T-helper 1 cell treated with Interleukin-12 subunit alpha and Interleukin-12 subunit beta and Interleukin-4 antibody, amounts not matched to agents 30 ng/mL and 1 ng/mL, for 36 hours (primary cell): ENCODE data around the gene MINDY4. TPM values are rescaled to one million over a fixed set of nuclear protein-coding genes. Genes with fewer than 3 reads are reported as not detected.
"Not testable (repeated sequence)": the region's sequence is repeated elsewhere in the genome, so short reads cannot be mapped to it uniquely, and the experiment has no call there.

Source experiments
- intact Hi-C: fragments of 100-400 bp; cut with micrococcal nuclease; formaldehyde crosslinking; loops from one replicate; pipeline ENCODE4 v1.15.1; 2024
- total RNA-seq: library from RNA; stranded (reverse); gene quantifications from 2 replicates; pipeline ENCODE4 v1.2.3, GENCODE V29; 2022

MINDY4 gene
- total RNA-seq, 1 donor from 2014 or later: 0.78 TPM

DNA sequence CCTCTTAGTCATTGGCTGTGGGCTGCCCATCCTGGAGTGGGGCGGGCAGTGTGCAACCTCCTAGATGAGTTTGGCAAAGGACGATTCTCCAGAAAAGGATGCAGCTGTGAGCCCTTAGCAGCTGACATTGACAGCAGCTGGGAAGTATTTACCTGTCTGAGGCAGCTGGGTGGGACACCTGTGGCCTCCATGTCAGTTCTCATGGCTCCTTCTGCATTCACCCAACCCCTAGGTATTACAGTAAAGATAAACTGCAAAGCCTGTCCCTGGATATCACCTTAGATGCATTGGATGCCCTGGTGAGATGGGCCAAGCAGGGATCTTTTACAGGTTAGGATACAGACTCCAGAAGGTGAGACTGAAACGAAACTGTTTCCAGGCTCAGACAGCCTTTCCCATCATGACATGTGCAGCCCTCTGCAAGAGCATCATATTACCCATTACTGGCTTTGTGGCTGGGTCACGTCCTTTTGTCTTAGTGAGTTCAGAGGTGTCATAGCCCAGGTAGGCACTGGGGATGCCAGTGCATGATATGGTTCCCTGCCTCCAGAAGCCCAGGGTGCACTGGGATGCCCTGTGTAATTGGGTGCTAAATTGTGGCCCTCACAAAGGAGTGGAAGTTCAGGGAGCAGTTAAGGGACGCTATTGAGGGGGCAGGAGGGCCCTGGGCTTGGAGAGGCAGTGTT is 28.9 kb downstream of the MINDY4 start:
- intact Hi-C loops: loop anchor here (1.0 to 2.0 kb wide), 5 partner anchors 108 to 689 kb away; no protein-coding TSS in a partner anchor

DNA sequence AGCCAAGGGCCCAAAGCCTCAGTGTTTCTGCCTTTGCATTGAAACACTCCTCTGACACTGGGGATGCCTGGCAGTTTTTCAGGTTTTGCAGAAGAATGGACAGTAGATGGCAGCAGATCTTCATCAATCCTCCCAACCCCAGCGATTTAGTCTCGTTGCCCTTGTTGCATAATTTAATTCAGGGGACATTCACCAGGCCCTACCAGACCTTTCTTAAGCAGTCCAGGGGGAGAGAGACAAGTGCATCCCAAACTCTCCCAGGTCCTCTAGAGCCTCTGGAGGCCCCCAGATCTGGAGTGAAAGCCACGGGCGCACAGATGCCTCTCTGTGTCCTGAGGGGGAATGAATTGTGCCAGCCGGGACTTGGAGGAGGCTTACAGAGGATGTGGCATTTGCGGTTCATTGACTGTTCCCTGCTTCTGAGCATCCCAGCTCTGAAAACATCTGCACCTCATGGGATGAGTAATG is 29.6 kb downstream of the MINDY4 start:
- intact Hi-C loops: loop anchor here (1.0 to 2.0 kb wide), 5 partner anchors 107 to 688 kb away; no protein-coding TSS in a partner anchor

DNA sequence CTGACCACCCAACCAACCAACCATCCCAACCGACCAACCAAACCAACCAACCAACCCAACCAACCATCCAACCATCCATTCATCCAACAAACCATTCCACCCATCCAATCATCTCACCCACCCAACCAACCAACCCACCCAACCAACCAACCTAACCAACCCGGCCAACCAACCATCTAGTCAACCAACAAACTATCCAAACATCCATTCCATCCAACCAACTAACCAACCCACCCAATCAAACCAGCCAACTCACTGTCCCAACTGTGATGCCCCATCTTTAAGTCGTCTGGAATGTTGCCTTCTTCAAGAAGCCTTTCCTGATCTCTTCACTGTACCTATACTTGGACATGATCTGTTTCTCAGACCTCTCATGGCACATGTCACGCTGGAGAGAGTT is 31.6 kb downstream of the MINDY4 start:
- intact Hi-C loops: no loop called here

DNA sequence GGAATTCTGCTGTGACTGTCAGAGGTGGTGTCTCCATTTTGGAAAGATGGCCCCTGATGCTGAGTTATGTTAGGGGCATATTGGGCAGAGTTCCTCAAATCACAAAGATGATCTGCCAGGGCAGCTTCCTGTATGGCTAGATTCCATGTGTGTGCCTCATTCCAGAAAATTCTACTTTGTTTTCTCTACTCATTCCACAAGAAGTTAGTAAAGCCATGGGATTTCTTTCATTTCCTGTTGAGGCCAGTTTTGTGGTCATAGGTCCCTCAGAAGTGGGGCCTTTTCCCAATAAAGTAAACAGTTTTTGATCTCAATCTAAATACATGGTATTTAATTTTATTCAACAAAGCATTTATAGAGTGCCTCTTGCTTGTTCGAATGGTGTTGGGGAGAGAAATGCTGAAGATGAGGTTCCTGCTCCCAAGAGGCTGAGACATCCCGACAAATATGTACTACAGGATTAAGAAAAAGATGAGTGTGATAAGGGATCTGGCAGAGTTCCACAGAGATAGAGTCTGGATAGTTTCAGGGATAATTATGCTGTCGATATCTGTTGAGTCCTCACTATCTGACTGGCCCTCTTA is 33.0 kb downstream of the MINDY4 start:
- intact Hi-C loops: no loop called here

DNA sequence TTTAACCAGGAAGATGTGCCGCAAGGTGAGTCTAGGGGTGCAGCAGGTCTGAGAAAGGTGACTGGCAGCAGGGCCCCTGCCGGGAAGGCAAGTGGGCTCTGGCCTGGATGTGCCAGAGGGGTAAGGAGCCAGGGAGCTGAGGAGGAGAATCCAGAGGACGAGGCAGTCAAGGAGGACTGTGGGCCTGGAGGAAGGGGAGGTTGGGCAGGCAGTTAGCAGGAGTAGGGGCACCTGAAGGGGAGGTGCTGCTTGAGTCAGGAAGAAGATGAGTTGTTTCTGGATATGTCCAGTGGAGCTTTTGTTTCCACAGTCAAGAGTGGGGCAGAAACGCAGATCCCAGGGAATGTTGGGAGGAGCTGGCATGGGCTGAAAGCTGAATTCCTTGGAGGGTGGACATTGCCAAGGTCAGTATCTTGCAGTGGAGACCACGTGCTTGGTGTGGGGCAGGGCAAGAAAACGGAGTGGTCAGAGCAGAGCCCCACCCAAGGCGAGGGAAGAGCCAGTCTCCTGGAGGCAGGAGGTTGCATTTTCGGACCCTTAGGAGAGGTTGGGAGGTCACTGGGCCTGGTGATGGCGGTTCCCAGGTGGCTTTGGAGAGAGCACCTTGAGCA is 34.0 kb downstream of the MINDY4 start:
- intact Hi-C loops: no loop called here

DNA sequence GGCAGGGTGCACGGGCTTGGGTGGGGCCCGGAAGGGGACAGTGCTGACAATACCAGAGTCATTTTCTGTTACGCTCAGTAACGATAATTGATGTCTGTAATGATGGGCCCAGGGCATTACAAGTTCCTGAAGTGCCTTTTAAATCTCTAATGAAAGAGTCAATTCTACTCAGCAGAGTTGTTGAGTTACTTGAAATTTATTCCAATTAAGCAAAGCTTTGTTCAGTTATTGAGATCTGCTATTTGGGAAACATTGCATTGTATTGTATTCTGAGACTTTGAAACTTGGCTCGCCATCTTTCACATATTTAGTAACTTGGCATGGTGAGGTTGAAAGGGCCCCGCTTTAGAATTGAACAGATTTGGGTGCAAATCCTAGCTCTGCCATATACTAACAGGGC is 34.7 kb downstream of the MINDY4 start:
- intact Hi-C loops: no loop called here

DNA sequence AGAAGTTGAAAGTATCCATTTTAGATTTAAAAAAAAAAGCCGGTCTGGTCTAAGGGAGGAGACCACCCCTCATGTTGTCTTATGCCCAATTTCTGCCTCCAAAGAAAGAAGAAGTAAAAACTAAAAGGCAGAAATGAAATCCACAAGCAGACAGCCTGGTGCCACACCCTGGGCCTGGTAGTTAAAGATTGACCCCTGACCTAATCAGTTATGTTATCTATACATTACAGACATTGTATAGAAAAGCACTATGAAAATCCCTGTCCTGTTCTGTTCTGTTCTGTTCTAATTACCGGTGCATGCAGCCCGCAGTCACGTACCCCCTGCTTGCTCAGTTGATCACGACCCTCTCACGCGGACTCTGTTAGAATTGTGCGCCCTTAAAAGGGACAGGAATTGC is 36.3 kb downstream of the MINDY4 start:
- intact Hi-C loops: not testable (repeated sequence)

DNA sequence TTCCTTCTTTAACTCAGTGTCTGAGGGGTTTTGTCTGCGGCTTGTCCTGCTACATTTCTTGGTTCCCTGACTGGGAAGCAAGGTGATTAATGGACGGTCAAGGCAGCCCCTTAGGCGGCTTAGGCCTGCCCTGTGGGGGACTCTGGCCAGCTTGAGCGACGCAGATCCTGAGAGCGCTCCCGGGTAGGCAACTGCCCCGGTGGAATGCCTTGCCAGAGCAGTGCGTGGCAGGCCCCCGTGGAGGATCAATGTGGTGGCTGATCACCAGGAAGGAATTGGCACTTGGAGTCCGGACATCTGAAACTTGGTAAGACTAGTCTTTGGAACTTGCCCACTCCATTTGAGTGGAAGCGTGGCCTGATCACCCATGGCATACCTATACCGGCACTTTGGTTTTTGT is 36.7 kb downstream of the MINDY4 start:
- intact Hi-C loops: not testable (repeated sequence)

DNA sequence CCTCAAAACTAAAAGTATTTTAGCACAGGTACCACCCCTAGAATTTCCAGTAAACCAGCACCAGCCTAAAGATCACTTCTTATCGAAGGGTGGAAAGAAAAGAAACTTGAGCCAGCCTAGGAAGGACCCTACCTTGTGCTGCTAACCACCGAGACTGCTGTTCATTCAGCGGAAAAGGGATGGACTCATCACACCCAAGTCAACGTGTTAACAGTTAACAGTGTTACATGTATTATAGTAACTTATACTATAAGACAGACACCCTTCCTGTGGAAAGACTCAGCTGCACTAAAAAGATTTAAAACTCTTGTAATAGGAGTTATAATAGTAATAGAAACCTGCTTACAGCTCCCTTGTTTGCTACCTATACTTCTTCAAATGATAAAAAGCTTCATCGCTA is 39.8 kb downstream of the MINDY4 start:
- intact Hi-C loops: no loop called here

DNA sequence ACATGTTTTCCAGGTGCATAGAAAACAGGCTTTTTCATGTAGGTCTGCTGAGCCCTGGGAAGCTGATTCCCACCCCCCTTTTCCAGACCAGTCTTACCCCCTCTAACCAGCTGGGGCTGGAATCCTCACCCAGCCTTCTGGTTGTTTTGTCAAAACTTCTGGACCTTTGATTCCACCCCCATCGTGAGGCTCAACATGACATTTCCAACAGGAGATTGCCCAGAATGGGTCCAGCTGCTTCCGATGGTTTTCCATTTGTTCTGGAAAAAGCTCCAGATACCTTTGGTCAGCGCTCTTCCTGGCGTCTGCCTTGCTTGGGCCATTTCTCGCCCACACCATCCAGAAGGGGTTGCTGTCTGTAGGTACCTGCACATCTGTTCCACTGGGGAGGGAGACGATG is 41.5 kb downstream of the MINDY4 start:
- intact Hi-C loops: no loop called here

DNA sequence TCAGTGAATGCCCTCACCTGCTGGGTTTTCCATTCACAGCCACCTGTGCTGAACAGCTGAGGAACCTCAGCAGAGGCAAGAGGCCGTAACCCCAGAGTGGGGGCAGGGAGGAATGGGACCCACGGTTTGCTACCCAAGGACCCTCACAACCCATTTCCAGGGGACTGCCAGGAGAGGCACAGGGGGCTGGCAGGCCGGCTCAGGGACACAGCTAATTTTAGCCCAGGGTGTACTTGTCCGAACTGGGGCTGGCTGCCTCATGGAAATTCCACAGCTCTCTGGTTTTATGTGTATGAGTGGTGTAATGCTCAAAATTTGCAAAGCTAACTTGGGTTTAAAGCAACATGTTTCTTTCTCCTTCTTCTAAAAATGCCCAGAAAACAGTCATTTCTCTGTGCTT is 42.2 kb downstream of the MINDY4 start:
- intact Hi-C loops: no loop called here

DNA sequence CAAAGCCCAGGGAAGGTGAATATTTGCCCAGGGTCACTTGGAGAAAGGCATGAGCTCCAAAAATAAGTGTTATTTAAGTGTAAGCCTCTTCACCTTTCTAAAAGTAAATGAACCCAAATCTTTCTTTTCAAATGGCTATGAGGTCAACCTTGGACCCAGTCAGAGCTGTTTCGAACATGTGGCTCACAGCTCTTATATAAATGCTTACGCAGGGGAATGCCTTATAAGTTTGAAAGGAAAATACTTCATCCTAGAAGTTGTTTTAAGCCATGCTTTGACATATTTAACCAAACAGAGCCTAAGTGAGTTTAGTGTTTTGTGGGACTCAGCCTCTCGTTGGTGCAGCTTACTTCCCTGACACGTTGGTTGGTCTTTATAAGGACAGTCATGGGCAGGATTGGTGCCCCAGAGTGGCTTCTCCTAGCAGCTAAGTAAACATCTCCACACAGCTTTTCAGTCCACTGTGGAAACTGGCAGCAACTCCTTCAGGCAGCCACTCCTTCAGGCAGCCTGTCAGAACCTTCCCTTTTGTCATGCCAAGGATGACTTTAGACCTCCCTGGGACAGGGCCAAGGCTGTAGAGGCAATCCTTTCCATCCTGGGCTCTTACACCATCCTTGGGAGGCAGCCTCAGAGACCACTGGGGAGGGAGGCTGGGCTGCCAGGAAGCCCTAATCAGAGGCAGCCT is 43.6 kb downstream of the MINDY4 start:
- intact Hi-C loops: no loop called here

DNA sequence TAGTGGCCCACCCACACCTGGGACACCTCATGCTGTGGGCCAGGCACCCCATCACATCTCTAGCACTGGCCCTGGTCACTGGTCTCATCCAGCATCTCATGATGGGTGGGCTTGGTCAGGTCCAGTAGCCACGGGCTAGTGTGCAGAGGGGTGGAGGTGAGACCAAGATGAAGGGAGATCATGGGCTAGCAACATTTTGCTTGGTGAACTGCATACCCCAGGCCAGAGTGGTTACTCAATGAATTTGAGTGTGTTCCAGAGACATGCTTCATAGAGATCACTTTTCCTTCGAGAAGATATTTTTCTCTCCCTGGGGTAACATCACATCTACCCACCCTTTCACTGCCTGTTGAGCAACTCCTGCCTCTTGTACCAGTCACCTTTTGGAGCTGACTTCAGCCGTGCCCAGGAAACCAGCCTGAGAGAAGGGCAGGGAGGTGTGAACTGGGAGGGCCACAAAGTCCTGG is 44.2 kb downstream of the MINDY4 start:
- intact Hi-C loops: no loop called here

DNA sequence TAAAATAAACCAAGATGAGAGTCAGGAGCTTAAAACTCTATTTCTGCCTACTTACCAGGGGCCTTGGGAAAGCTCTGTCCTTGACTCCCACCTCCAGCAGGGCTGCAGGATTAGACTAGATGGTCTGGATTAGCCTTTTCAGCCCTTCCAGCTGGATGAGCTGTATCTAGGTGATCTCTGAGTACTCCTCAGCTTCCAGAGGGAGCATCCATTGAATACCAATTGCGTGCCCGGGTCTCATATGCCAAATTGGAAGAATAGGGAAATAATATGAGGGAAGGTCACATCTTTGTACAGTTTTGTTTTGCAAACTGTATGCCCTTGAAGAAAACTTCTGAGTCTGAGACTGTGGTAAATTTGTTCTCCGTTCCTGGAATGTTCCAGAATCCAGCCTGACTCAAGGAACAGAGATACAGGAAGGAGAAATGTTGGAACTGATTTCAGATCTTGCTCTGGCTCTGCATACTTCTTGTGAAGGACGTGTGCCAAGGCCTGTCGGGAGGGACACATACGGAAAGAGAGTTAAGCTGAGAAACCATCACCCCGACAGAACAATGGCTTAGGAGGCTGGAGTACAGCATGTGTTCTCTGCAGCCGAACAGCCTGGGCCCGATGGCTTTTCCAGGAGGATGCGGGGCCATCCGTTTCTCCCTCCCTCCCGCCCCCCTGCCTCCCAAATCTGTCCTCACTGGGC is 44.9 kb downstream of the MINDY4 start:
- intact Hi-C loops: no loop called here

DNA sequence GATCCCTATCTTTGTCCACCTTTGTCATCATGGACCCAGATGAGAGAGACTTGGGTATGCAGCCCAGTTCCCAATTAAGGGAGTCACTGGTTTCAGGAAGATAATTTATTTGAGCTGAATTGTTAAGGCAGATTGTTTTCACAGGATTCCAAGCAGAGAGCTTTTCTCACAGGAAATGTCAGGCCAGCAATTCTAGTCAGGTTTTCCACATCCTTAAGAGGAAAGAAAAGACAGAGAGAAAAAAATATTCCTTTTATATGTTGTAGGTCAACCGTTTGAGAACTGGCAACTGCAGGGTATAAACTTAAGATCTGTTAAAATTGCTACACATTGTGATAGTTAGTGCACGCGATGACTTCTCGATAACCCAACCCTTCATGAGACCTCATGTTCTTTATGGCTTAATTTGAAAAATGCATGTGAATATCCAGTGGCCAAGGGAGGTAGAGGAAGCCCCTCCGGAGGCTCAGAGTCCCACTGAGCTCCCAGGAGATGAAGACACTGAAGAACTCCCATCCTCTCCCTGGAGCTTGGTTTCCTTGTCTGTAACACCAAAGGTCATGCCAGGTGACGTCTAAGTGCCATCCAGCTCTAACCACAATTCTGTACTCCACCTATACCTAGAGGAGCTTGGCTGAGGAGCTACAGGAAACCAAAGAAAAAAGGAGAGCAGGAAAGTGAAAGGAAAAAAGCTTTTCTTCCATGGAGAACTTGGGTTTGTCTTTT is 45.6 kb downstream of the MINDY4 start:
- intact Hi-C loops: no loop called here

DNA sequence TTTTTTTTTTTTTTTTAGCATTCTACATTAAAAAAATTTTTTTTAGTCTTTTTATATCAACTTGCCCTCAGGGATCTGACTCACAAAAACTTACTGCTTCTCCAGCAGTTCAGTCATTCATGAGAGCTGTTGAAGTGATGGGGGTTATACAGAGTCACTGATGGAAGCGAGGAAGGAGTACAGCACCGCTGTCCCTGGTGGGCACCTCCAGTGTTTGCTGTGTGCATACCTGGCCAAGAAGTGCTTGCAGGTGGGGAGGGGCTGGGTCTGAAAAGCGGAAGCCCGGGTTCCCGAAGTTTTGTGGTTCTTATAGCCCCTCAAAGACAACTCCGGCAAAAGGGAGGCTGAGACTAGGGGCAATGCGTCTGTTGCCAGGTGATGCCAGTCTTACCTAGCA is 46.2 kb downstream of the MINDY4 start:
- intact Hi-C loops: no loop called here

DNA sequence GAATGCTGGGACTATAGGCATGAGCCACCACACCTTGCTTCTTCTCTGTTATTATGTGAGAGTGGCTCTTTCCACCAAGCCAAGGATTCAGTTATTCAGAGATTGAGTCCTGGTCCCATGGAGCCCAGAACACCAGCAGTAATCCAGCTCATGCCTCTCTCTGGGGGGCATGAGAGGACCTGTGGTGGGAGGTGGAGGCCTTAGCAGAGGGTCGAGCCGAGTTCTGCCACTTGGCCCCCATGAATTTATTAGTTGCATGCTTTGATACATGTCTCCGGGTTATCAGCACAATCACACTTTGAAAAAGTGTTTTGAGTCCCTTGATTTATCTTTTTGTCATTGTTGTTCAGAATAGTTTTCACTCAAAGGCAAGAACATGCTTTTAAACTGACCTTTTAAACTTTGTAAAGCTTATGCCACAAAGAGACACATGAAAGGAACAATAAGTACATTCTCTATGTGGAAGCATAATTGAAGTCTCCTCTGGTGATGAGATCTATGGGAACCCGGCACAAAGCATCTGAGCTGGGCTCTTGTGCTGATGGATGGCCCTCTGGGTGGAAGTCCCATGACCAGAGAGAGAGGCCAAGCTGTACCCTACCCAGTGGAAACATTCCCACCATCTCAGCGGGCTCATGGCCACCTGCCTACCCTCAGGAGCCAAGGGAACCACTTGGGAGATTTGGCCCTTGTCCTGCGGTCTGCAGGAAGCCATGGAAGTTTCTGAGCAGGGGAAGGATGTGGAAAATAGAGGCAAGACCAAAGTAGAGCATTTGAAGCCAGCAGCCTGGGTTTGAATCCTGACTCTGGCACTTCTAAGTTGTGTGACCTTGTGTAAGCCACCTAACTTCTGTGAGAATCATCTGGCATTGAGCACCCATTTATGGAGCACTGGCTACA is 53.9 kb downstream of the MINDY4 start:
- intact Hi-C loops: no loop called here

DNA sequence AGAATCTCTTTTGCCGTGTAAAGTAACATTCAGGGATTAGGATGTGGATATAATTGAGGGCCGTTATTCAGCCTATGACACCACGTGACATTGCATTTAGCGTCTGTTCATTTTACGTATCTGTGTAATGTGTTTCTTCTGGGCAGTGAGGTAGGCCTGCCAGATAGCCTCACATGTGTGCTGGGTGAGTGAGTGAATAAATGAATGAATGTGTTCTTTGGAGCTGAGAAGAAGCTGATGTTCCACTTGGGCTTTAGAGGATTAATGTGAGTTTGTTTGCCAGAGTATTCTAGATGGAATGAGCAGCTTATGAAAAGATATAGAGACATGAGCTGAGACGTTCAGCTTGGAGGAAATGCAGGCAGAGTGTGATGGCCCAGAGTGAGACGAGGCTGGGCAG is 55.0 kb downstream of the MINDY4 start:
- intact Hi-C loops: no loop called here

DNA sequence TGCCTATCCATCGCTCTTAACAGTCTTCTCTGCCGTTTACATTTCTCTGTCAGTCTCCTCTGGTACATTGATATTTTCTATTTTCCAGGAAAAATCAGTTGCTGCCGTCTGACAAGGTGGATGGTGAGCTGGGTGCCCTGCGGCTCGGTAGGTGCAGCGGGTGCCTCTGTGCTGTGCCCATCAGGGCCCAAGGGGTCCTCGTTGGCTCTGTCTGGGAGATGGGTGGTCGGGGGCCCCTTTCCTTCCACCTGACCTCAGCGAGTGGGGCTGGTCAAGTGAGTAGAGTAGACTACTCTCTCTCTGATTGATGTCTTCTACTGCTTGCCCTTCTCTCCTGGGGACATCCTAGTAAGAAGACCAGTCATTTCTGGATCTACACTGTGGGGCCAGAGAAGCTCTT is 57.4 kb downstream of the MINDY4 start:
- intact Hi-C loops: no loop called here

DNA sequence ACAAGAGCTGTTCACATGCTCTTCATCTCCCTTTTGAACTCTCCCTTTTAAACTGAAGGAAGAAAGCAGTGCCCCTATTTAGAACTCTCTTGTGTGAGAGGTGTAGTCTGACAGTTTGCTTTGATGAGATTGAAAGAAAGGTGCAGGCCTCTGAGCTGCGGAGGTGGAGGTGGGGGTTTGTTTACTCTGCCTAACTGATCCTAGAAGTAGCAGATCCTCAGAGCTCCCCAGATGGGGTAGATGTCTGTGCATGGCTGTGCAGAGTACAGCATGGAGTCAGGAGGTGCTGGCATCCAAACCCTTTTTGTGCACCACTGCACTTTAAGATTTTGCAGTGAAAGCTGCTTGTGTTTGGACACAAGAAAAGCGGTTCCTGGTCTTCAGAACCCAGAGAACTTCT is 58.3 kb downstream of the MINDY4 start:
- intact Hi-C loops: no loop called here
